GM12865 (cell line): ENCODE measurements around the gene MLH3.

ENCODE experiments used
- DNase-seq: peaks from one replicate; pipeline ENCODE4 v3.0.0; 2010; ENCODE audit warnings: low read depth
- H3K4me3 ChIP-seq: 2 replicates; pipeline ENCODE4 v1.5.1; 2011; ENCODE audit warnings: mild to moderate bottlenecking, low read depth, low read length, control low read depth
- CTCF ChIP-seq: IDR thresholded peaks from 2 replicates; pipeline ENCODE4 v1.5.1; 2011; ENCODE audit warnings: low read length, control low read depth, low read depth, inconsistent platforms; ENCODE audit not compliant: insufficient read depth; ENCODE audit errors: missing control alignments

MLH3 gene

GRCh38 chr14:74981833-74982232 lies 69.4 kb downstream of the MLH3 start:
- no peak for DNase-seq
- H3K4me3 ChIP-seq, result no peak overlapping the region
- TF ChIP-seq CTCF, result no peak

- DNase-seq, result no peak
- H3K4me3 ChIP-seq, result no peak overlapping the region
- TF ChIP-seq CTCF, result no peak
These were observed 69.8 kb downstream of the MLH3 start for GRCh38 chr14:74981462-74981782.

- no peak overlapping the region for H3K4me3 ChIP-seq
- DNase-seq, result no peak
- TF ChIP-seq CTCF, result no peak
These were observed 70.4 kb downstream of the MLH3 start for GRCh38 chr14:74980731-74981461.

- no peak for TF ChIP-seq CTCF
- DNase-seq, result no peak
- no peak overlapping the region for H3K4me3 ChIP-seq
These were observed 70.9 kb downstream of the MLH3 start for GRCh38 chr14:74980398-74980730.

DNA sequence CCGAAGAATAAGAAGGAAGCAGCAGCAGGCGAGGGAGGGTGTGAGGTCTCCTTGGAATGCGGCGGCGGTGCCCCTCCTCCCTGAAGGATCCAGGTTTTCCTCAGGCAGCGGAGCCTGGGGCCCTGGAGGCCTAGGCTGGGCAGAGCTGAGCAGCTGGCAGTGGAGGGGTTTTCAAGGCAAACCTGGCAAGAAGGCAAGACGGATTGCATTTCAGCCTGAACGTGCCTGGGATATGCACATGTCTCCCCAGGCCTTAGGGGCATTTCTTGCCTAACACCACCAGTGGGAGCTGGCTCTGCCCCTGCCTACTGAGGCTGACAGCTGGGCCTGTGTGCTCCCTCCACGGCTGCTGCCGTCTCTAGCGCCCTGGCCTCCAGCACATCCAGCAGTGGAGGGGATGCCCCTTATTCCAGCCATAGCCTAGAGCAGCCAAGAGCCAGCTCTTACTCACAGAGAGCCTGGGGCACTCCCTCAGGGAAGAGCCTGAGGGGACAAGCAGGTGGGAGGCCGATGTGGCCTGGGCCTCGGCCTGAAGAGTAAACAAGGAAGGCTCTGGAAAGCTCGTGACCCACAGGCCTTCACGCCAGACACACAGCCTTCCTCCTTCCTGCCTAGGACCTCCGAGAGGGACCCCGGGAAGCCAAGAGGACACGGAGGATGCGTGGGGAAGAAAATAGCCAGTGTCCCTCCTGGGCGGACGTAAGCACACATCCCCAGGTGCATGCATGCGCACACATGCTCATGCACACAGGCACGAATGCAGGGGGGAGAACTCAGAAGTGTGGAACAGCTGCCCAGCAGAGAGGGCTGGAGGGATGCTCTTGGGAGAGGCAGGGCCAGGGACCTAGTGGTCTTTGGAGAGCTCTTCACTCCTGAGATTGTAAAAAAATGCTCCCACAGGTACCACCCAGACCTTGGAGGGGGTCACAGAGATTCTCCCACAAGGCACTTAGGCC lies 71.5 kb downstream of the MLH3 start:
- H3K4me3 ChIP-seq, result no peak overlapping the region
- TF ChIP-seq CTCF, result no peak
- DNase-seq, result no peak

DNA sequence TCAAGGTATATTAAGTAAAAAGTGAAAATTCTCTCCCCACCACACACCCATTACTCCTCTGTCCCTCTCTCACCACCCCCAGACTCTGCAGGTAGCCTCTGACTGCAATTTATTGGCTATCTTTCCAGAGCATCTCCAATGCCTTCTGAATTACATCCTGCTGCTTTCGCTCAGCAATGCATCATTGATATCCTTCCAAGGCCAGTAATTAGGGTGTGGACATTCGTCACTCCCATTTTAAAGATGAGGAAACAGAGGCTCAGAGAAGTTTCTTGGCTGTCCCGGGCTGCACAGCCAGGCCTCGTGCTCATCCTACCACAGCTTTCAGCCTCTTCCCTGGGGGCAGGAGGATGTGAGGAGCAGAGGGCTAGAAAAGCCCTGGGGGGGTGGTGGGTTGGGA lies 72.2 kb downstream of the MLH3 start:
- no peak overlapping the region for H3K4me3 ChIP-seq
- DNase-seq, result no peak
- no peak for TF ChIP-seq CTCF
